T-helper 2 cell (primary cell): Measurements from ENCODE around the gene LRRC66.

Source experiments
- DNase-seq, 5 experiments: peaks; one replicate each; pipeline versions ENCODE4 v3.0.0 to v3.0.0-alpha.2; 2012 to 2022
- total RNA-seq, 2 donors: gene quantifications; one replicate each; lab custom pipeline; 2026; lab: John Stamatoyannopoulos, UW

The LRRC66 gene
- 0 to 0.61 reads per million in 2 donors for total RNA-seq

DNA sequence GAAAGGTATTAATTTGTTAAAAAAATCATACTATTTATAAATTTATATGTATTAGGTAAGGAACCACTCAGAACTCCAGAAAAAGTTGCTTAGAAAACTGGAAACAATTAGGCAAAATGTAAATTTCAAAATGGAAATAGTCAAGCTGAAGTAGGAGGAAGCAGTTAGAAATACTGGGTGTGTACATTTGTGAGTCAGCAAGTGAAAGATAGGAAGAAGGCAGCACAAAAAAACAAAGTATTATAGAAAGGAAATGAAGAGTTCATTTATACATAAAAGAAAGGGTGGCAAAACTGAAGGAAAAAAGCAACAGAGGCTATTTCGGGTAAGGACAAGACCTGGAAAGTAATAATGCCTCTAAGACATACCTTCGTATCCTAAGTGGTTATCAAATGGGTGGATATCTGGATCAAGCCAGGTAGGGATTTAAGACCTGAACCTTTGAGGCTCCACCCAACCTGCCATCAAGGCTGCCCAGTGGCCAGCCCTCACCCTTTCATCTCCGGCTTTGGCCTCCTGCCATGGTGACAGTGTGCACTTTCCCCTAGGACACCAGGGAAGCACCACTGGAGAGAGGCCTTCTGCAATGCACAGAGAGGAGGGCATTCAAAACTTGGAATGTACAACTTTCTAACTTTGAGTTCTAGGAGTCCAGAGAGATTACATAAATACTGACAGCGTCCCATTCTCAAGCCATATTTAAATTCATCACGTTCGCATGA, at the start of gene LRRC66:
Gene LRRC66, minus strand, starts transcription at position 428 of the 722 bp plus-strand sequence. CDS start 2,750 bp downstream, outside the sequence.
- no peak for DNase-seq

DNA sequence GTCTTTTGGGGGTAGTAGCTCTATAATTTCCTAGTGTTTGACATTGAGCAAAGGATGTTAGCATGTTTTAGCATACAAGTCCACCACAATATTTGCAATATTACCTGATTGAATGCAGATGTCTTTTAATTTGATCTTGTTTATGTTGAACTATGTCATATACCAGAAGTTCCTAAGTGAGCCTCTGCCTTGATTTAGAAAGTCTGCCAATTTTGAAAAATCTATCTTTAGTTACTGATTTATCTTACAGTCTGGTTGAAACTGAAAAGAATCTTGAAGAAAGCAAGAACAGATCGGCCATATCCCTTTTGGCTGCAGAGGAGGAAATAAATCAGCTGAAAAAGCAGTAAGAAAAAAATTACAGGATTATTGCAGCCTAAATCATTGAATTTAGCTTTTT, 49.4 kb upstream of the LRRC66 start:
- no peak for DNase-seq

GRCh38 chr4:52059372-52059771, 39.2 kb upstream of the LRRC66 start:
- no peak for DNase-seq

- no peak for DNase-seq
These were observed 38.1 kb upstream of the LRRC66 start for GRCh38 chr4:52058275-52058674.

DNA sequence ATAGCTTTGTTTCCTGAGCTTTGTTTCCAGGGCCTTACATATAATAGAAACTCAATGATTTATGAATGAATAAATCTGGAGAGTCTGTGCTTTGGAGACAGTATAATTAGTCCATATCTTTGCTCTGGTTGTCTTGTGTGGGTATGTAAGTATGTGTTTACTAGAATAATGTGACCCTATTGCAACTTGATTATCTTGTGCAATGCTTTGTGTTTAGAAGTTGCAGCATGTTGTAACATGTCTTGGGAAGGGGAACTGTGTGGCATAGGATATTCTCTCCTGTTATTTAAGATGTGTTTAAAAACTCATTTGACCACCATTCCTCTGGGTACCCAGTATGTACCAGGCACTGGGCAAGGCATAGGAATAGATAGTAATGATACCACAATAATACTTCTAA, 37.0 kb upstream of the LRRC66 start:
- DNase-seq = no peak

- DNase-seq = no peak
These were observed 34.1 kb upstream of the LRRC66 start for GRCh38 chr4:52054254-52054653.

- DNase-seq = no peak
These were observed 32.3 kb upstream of the LRRC66 start for GRCh38 chr4:52052475-52052780.

GRCh38 chr4:52051615-52052474, 31.7 kb upstream of the LRRC66 start:
- no peak for DNase-seq

GRCh38 chr4:52051213-52051614, 31.1 kb upstream of the LRRC66 start, which contains the start of gene SPATA18:
SPATA18 (plus strand) TSS chr4:52051304; CDS start chr4:52051705, 401 bp downstream.
- no peak for DNase-seq

GRCh38 chr4:52049266-52049665, 29.1 kb upstream of the LRRC66 start:
- DNase-seq = no peak

- no peak for DNase-seq
These were observed 24.9 kb upstream of the LRRC66 start for GRCh38 chr4:52045028-52045427.

- DNase-seq = peak; percentile 51 to 86 (median 64)
These were observed 18.1 kb upstream of the LRRC66 start, which contains the start of gene SGCB for GRCh38 chr4:52038103-52038912. SGCB (minus strand) TSS chr4:52038299; CDS start chr4:52038259, 40 bp downstream.

DNA sequence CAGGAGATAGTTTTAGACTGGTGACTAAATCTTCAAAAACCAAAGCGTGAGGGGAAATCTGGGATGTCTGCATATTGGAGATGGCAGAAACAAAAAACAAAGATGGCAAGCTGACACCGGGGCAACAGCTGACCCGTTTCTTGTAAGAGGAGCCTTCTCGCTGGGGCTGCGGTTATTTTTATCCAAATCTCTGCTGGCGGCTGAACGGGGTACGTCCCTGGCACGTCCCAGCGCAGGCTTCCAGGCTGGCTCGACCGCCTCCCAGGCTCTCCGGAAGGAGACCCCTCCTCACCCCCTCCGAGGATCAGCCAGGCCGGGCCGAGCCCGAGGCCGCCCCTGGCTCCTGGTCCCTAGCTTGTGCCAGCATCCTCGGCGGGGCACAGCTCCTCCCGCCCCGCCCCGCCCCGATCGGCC, 17.5 kb upstream of the LRRC66 start:
- DNase-seq = peak in 1 of 5 experiments; percentile 66

DNA sequence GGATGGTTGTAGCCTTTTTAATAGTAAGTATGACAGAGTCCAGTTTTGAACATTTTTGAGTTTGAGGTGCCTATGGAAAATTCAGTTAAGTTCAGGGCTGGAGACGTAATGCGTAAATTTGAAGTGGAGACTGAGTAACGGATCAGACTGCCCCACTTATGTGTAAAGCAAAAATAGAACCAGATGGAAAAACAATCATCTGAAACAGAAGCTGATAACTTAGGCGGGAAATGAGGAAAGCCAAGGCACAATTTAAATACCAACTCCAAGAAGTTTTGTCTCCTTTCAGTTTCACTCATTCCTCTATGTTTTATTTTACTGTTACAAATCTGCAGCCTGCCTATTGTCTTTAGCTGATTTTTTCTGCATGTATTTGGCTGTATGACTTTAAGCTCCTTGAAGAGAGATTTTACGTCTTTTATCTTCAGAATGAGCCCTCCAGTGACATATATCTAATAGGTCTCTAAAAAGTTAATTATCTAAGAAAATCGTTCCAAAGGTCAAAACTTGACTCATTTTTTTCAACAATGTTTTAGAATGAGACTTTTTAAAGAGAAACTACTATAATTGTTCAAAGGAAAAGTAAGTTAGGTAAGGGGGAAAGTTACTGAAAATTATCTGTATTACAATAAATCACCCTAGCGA, 16.8 kb upstream of the LRRC66 start:
- no peak for DNase-seq

DNA sequence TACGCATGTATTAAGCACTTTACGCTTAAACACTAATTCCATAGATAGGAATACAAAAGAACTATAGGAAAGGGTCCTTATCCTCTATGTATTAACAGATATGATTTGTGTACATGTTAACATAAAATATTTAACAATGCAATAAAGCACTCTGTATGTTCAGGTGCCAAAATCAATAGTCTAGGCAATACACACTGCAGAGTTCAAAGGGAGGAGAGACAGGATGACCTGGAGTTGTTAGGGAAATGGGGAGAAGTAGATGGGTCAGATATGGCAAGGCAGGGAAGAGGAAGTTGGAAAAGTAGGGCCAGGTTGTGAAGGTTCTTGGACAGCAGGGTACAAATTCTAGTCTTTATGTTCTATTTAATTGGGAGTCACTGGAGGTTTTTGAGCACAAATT, 15.0 kb upstream of the LRRC66 start:
- DNase-seq = no peak

- no peak for DNase-seq
These were observed 11.8 kb upstream of the LRRC66 start for GRCh38 chr4:52032005-52032404.

GRCh38 chr4:52028970-52029369, 8.8 kb upstream of the LRRC66 start:
- DNase-seq = no peak

GRCh38 chr4:52017814-52018213, 2.3 kb downstream of the LRRC66 start:
- no peak for DNase-seq

DNA sequence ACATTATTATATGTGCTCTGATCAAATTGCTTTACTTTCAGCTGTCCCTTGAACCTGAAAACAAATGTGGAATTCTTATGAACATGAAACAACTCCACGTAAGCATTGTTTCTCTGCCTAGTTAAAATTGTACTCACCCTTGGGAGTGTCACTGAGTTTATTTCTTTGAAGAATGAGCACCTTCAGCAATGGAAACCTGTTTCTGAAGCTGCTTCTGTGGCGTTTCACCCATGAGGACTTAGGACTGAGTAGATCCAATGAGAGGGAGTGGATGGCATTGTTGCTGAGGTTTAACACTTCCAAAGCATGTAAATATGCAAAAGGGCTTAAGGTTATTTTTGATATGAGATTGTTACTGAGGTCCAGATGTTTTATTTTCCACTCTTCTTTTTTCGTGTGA, 3.2 kb downstream of the LRRC66 start:
- no peak for DNase-seq

GRCh38 chr4:52015366-52015765, 4.8 kb downstream of the LRRC66 start:
- no peak for DNase-seq

- DNase-seq = no peak
These were observed 5.3 kb downstream of the LRRC66 start for GRCh38 chr4:52014903-52015302.

GRCh38 chr4:52012651-52013050, 7.5 kb downstream of the LRRC66 start:
- DNase-seq = no peak
